Right lung (tissue), 5 donors: ENCODE measurements around the gene UNC5A. TPM values are rescaled to one million over a fixed set of nuclear protein-coding genes. Genes with fewer than 3 reads are reported as not detected.

Experiments
- DNase-seq, 2 donors: peaks; one replicate each; pipeline ENCODE4 v3.0.0-alpha.2; 2013
- polyA plus RNA-seq, 5 donors: library from polyadenylated mRNA; unstranded; fragments of 120-200 nt; gene quantifications; one replicate each; pipeline versions ENCODE4 v1.2.1 to v1.2.3, GENCODE V29; 2013; ENCODE audit warnings: inconsistent platforms in 1 of 5, low replicate concordance in 1 of 5; ENCODE audit not compliant: insufficient read length in 5 of 5, insufficient read depth in 1 of 5

The UNC5A gene
- polyA plus RNA-seq, 5 donors: 0.57 to 1.8 (median 0.78) TPM

- DNase-seq: no peak
Observed at GRCh38 chr5:176821441-176821840, 11.1 kb downstream of the UNC5A start.

- DNase-seq: no peak
Observed at GRCh38 chr5:176822041-176822792, 11.9 kb downstream of the UNC5A start.

- no peak for DNase-seq
Observed at GRCh38 chr5:176822793-176823481, 12.6 kb downstream of the UNC5A start.

- DNase-seq: no peak
Observed at GRCh38 chr5:176823869-176824412, 13.6 kb downstream of the UNC5A start.

GRCh38 chr5:176824604-176825003 is 14.2 kb downstream of the UNC5A start:
- no peak for DNase-seq

- no peak for DNase-seq
Observed at GRCh38 chr5:176825234-176825633, 14.9 kb downstream of the UNC5A start.

GRCh38 chr5:176825957-176826356 is 15.6 kb downstream of the UNC5A start:
- no peak for DNase-seq

GRCh38 chr5:176827736-176828414 is 17.5 kb downstream of the UNC5A start:
- DNase-seq: no peak

GRCh38 chr5:176829320-176829719 is 19.0 kb downstream of the UNC5A start:
- no peak for DNase-seq

GRCh38 chr5:176830422-176830994 is 20.1 kb downstream of the UNC5A start:
- DNase-seq: no peak

GRCh38 chr5:176830995-176831423 is 20.6 kb downstream of the UNC5A start:
- DNase-seq: no peak

GRCh38 chr5:176831425-176831824 is 21.1 kb downstream of the UNC5A start:
- DNase-seq: no peak

- no peak for DNase-seq
Observed at GRCh38 chr5:176832162-176832561, 21.8 kb downstream of the UNC5A start.

- no peak for DNase-seq
Observed at GRCh38 chr5:176833286-176833685, 22.9 kb downstream of the UNC5A start.

GRCh38 chr5:176835918-176836317 is 25.6 kb downstream of the UNC5A start:
- no peak for DNase-seq

GRCh38 chr5:176836811-176837706 is 26.7 kb downstream of the UNC5A start:
- DNase-seq: no peak

- peak; percentile 87 to 91 for DNase-seq
Observed at GRCh38 chr5:176837707-176838115, 27.4 kb downstream of the UNC5A start.

- DNase-seq: no peak
Observed at GRCh38 chr5:176843673-176844072, 33.3 kb downstream of the UNC5A start.

- DNase-seq: no peak
Observed at GRCh38 chr5:176844281-176844680, 33.9 kb downstream of the UNC5A start.

GRCh38 chr5:176844706-176845391 is 34.5 kb downstream of the UNC5A start:
- no peak for DNase-seq

- DNase-seq: no peak
Observed at GRCh38 chr5:176845392-176845713, 35.0 kb downstream of the UNC5A start.
